Posterior cingulate gyrus (tissue), 11 donors: Measurements from ENCODE around the gene PDZD11.
"Not testable (repeated sequence)": the region's sequence is repeated elsewhere in the genome, so short reads cannot be mapped to it uniquely, and the experiment has no call there.

ENCODE experiments used
- DNase-seq, 10 donors: peaks; one replicate each; pipeline versions ENCODE4 v3.0.0 to v3.0.0-alpha.2; 2020 to 2021; ENCODE audit warnings: mixed read lengths in 3 of 10
- intact Hi-C: fragments of 100-400 bp; cut with DNase I; formaldehyde crosslinking; loops from one replicate; pipeline ENCODE4 v1.15.1; 2023

Gene PDZD11

GRCh38 chrX:70289793-70290770 lies at the start of gene PDZD11, which contains the start of gene KIF4A:
PDZD11 (minus strand) TSS chrX:70289927; CDS start chrX:70289341, 586 bp downstream.
KIF4A (plus strand) TSS chrX:70290104; CDS start chrX:70290459, 355 bp downstream.
- DNase-seq: peak; percentile 52 to 96 (median 70)
- intact Hi-C loops: no loop called here

DNA sequence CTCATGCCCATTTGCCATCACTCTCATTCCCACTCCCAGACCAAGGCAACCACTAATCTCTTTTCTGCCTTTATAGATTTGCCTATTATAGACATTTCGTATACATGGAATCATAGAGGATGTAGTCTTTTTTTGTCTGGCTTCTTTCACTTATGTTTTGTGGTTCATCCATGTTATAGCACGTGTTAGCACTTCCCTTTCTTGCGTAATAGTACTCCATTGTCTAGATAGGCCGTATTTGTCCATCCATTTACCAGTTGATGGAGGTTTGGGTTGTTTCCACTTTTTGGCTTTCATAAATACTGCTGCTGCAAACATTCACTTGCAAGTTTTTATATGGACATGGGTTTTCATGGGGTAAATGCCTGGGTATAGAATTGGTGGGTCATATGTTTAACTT lies 48.6 kb upstream of the PDZD11 start:
- DNase-seq: no peak
- intact Hi-C loops: no loop called here

DNA sequence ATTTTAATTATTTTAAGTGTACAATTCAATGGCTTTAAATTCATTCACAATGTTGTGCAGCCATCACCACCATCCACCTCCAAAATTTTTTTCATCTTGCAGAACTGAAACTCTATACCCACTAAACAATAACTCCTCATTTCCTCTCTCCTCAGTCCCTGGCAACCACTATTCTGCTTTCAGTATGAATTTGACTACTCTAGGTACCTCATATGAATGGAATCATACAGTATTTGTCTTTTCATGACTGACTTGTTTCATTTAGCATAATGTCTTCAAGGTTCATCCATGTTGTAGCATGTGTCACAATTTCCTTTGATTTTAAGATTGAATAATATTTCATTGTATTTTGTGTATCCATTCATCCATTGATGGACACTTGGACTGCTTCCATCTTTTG lies 47.0 kb upstream of the PDZD11 start:
- DNase-seq: no peak
- intact Hi-C loops: no loop called here

DNA sequence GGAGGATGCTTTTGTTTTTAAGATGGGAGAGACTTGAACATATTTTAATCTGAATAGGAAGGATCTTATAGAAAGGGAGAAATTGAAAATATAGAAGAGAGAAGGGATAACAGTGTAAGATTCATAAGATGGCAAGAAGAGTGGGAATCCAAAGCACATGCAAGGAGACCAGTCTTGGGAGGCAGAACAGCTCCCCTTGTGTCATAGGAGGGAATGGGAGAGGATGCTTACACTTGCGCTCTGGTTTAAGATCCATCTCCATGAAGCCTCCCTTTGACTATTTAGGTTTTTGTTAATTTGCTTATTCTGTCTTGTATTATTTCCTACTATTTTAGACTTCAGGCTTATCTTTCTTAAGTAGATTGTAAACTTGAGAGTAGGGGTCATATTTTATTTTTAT lies 42.9 kb upstream of the PDZD11 start:
- no peak for DNase-seq
- intact Hi-C loops: no loop called here

- intact Hi-C loops: no loop called here
Measured at GRCh38 chrX:70331161-70331560, 41.4 kb upstream of the PDZD11 start.

GRCh38 chrX:70324326-70324725 lies 34.6 kb upstream of the PDZD11 start:
- intact Hi-C loops: no loop called here
- no peak for DNase-seq

More at GRCh38 chrX:70331161-70331560, 41.4 kb upstream of the PDZD11 start:
- no peak for DNase-seq

DNA sequence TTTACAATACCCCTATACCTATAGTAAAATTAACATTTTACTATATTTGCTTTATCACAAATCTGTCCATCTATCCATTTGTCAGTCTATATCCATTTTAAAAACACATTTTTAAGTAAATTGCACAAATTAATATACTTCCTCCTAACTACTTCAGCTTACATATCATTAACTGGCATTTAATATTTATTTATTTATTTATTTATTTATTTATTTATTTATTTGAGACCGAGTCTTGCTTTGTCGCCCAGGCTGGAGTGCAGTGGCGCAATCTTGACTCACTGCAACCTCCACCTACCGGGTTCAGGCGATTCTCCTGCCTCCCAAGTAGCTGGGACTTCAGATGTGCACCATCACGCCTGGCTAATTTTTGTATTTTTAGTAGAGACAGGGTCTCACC lies 33.9 kb upstream of the PDZD11 start:
- intact Hi-C loops, DNase-seq: not testable (repeated sequence)

GRCh38 chrX:70322784-70323183 lies 33.1 kb upstream of the PDZD11 start:
- DNase-seq: no peak
- intact Hi-C loops: no loop called here

- intact Hi-C loops: no loop called here
Measured at GRCh38 chrX:70313503-70313902, 23.8 kb upstream of the PDZD11 start.

GRCh38 chrX:70301716-70302115 lies 12.0 kb upstream of the PDZD11 start:
- intact Hi-C loops: no loop called here
- DNase-seq: no peak

More at GRCh38 chrX:70313503-70313902, 23.8 kb upstream of the PDZD11 start:
- DNase-seq: no peak

DNA sequence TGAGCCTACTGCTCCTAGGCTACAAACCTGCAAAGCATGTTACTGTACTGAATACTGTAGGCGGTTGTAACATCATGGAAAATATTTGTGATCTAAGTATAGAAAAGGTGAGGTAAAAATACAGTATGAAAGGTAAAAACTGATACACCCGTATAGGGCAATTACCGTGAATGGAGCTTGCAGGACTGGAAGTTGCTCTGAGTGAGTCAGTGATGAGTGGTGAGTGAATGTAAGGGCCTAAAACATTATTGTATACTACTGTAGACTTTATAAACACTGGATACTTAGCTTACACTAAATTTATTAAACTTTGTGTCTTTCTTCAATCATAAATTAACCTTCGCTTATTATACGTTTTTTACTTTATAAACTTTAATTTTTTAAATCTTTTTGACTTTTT lies 3.9 kb upstream of the PDZD11 start:
- intact Hi-C loops: no loop called here
- DNase-seq: no peak

DNA sequence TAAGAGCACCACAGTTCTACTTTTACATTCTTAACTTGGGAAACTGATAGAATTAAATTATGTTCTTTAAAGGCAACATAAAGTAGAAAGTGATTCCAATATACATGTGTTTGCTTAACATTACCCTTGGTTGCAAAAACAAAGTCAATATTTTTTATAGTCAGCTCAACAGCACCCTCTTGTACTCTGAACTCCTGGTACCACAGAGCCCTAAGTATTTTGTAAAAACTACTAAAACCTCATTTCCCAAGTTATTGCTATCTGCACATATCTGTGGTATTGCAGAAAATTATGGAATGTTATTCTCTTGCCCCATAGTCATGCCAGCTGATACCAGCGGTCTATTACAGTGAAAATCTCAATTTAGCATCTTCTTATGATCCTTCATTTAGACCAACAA lies 3.1 kb upstream of the PDZD11 start:
- DNase-seq: no peak
- intact Hi-C loops: no loop called here

DNA sequence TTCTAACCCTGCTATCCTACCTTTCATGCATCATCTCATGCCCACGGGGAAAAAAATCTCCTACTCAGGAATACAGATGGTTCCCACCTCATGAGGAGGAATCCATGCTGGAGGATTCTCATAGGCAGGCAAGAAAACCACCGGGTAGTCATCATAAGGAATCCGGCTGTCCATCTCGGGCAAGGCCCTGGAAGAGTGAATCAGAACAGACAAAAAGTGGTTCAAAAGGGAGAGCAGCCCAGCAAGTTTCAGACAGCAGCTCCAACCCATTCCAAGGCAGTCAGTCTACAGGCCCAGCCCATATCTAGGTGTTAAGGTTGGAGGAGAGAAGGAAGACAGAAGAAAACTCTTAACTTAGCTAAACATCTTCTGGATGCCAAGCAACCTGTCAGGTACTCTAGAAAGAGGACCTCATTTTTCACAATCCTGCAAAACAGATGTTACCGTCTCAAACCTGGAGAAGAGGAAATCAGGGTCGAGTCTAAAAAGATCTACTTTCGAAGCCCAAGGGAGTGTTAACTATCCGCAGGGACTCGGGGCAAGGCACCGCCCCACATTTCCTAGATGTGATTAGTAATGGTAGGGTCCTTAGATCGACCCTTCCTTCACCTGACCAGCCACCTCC lies 447 bp downstream of the PDZD11 start:
- no peak for DNase-seq
- intact Hi-C loops: no loop called here

DNA sequence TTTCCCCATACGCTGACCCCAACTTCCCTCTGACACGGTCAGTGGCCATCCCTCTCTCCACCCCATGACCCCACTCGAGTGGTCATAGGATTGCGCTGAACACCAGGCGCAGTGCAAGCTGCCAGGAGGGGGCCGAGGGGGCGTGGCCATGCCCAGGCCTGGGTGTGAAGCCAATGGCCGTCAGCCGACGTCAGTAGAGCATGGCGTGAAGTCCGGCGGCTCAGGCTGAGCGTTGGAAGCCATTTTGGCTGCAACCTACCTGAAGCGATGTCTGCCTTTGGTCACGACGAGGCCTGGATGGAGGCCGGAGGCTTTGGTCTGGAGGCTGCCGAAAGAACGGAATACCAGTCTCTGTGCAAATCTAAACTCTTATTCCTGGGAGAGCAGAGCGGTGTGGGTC lies 7.8 kb downstream of the PDZD11 start, which contains the start of gene RAB41:
TSS of gene RAB41 (plus strand) at position 222 of the 400 bp plus-strand sequence. CDS start at position 268, 46 bp downstream.
- no peak for DNase-seq

DNA sequence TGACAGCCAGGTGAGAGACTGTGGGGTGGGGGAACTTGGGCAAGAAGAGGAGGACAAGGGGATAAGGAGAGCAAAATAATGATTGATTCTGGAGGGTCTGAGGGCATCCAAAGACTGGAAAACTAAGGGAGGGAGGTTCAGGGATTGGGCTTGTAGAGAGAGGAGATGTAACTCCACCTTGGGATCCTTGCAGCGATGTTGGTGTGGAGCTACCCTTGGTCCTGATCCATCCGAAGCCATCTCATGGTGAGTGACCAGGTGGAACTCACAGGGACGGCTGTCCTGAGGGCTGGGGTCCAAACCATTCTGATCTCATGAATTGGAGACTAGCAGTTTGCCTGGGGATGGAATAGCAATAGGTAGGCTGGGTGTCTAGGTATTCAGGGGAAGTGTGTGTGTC lies 9.2 kb downstream of the PDZD11 start:
- DNase-seq: no peak
- intact Hi-C loops: no loop called here

More for the DNA sequence above, 7.8 kb downstream of the PDZD11 start, which contains the start of gene RAB41:
- intact Hi-C loops: no loop called here

DNA sequence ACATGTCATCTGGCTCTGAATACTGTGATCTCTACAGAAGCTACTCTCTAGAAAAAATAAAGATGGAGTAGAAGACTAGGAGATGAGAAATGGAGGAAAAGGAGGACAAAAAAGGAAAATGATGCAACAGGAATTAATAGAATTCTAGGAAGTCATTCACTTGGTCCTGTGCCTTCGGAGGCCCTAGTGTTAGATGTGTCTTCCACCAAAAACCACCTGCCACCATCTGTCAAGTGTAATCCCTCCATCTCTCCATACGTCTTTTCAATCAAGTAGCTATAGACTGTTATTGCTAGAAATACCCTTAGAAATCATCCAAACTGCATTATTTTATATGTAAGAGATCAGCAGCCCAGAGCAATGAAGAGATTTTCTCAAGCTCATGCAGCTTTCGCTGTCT lies 10.6 kb downstream of the PDZD11 start:
- intact Hi-C loops: no loop called here

GRCh38 chrX:70274029-70274428 lies 15.7 kb downstream of the PDZD11 start:
- DNase-seq, intact Hi-C loops: not testable (repeated sequence)

More for the DNA sequence above, 10.6 kb downstream of the PDZD11 start:
- no peak for DNase-seq

DNA sequence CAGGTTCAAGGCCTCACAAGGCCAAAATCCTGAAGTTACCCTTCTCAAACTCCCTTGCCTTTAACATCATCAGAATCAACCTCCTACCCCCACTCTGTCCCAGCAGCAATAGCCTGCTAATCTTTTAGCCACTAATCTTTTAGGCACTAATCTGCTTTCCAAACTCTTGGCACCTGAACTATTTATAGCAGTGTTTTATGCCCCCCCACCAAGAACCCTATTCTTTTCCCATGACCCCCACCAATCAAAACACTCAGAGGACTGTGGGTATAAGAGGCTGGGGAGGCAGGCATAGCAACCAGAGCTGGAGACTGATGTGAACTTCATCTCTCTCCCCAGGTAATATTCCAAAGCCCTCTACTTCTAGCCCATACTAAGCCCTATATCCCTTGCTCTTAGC lies 21.7 kb downstream of the PDZD11 start, which contains the start of gene ARR3:
TSS of gene ARR3 (plus strand) at position 301 of the 400 bp plus-strand sequence. CDS start 1,052 bp downstream, outside the sequence.
- intact Hi-C loops: no loop called here
- no peak for DNase-seq

DNA sequence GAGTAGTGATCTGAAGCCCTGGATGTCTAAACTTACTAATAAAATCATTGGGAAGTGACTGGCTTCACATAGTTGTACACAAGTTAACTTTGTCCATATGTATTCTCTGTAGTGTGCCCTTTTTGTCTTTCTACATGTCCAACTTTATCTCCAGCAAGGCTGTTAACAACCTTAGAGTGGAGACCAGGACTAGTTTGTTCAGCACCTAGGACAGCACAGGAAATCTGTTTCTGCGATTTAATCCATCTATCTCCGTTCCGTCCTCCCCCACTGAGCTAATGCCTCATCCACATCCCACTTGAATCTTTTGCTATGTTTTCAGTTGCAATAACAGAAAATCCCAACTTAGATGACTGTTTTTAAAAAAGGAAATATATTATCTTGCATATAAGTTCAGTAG lies 24.9 kb downstream of the PDZD11 start:
- no peak for DNase-seq
- intact Hi-C loops: no loop called here

GRCh38 chrX:70262952-70263567 lies 26.7 kb downstream of the PDZD11 start:
- peak in 5 of 10 donors; percentile 4 to 83 (median 20) for DNase-seq
- intact Hi-C loops: no loop called here

- no peak for DNase-seq
- intact Hi-C loops: no loop called here
Measured at GRCh38 chrX:70260104-70260503, 29.6 kb downstream of the PDZD11 start, which contains the start of gene P2RY4. P2RY4 (minus strand) TSS chrX:70260204; CDS start chrX:70259624, 580 bp downstream.
